Measurements from ENCODE around the gene LRBA.

DNA sequence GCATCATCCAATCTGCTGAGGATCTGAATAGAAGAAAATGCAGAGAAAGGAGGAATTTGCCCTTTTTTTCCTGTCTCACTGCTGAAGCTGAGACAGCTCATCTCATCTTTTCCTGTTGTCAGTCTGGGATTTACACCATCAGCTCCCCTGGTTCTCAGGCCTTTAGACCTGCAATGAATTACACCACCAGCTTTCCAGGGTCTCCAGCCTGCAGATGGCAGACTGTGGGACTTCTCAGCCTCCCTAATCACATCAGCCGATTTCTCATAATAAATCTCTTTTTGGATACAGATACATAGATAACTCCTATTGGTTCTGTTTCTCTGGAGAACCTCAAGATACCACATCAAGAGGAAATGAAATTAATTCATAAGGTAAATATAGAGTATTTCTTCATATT, 567.7 kb downstream of the LRBA start:
- TF ChIP-seq, protein P1, sequence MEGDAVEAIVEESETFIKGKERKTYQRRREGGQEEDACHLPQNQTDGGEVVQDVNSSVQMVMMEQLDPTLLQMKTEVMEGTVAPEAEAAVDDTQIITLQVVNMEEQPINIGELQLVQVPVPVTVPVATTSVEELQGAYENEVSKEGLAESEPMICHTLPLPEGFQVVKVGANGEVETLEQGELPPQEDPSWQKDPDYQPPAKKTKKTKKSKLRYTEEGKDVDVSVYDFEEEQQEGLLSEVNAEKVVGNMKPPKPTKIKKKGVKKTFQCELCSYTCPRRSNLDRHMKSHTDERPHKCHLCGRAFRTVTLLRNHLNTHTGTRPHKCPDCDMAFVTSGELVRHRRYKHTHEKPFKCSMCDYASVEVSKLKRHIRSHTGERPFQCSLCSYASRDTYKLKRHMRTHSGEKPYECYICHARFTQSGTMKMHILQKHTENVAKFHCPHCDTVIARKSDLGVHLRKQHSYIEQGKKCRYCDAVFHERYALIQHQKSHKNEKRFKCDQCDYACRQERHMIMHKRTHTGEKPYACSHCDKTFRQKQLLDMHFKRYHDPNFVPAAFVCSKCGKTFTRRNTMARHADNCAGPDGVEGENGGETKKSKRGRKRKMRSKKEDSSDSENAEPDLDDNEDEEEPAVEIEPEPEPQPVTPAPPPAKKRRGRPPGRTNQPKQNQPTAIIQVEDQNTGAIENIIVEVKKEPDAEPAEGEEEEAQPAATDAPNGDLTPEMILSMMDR (IDR thresholded peaks at IDR 0.05; ENCODE audit: low read length): no peak
- TF ChIP-seq EZH2 (IDR thresholded peaks at IDR 0.05; ENCODE audit: borderline replicate concordance, low read length): no peak

Measured in OCI-LY1 (cell line).